Kidney (tissue), 14 donors: ENCODE data around the gene PPTC7. TPM values are rescaled to one million over a fixed set of nuclear protein-coding genes. Genes with fewer than 3 reads are reported as not detected.
"Not testable (repeated sequence)": the region's sequence is repeated elsewhere in the genome, so short reads cannot be mapped to it uniquely, and the experiment has no call there.

Experiments
- DNase-seq, 5 donors: peaks; one replicate each; pipeline ENCODE4 v3.0.0-alpha.2; 2013 to 2020
- FAIRE-seq: peaks from 2 replicates; lab custom pipeline; 2012; peaks lifted over from hg19 to GRCh38; lab: Jason Lieb, UNC
- H3K27ac ChIP-seq, 2 donors: one replicate each; pipeline ENCODE4 v1.7.0; 2013; ENCODE audit warnings: low read depth in 2 of 2, low read length in 2 of 2, inconsistent platforms in 1 of 2
- H3K27me3 ChIP-seq: one replicate; pipeline ENCODE4 v1.7.1; 2013; ENCODE audit warnings: low read length, inconsistent platforms; ENCODE audit not compliant: control insufficient read depth, insufficient read depth
- H3K36me3 ChIP-seq, 3 donors: one replicate each; pipeline versions ENCODE4 v1.7.0 to v1.7.1; 2013; ENCODE audit warnings: low read length in 3 of 3, control low read depth in 1 of 3, inconsistent platforms in 1 of 3; ENCODE audit not compliant: insufficient read depth in 3 of 3, control insufficient read depth in 2 of 3
- H3K4me1 ChIP-seq, 3 donors: one replicate each; pipeline versions ENCODE4 v1.7.0 to v1.7.1; 2013; ENCODE audit warnings: low read length in 3 of 3, inconsistent platforms in 1 of 3, low read depth in 1 of 3; ENCODE audit not compliant: control insufficient read depth in 2 of 3, insufficient read depth in 2 of 3
- H3K4me3 ChIP-seq, 3 donors: one replicate each; pipeline versions ENCODE4 v1.7.0 to v1.8.1; 2013; ENCODE audit warnings: low read length in 3 of 3, control low read depth in 1 of 3, inconsistent platforms in 1 of 3
- H3K9ac ChIP-seq, 3 donors: one replicate each; pipeline versions ENCODE4 v1.7.0 to v1.7.1; 2013; ENCODE audit warnings: low read length in 3 of 3, control low read depth in 1 of 3, inconsistent platforms in 1 of 3
- H3K9me3 ChIP-seq, 3 donors: one replicate each; pipeline versions ENCODE4 v1.7.0 to v1.7.1; 2013; ENCODE audit warnings: low read length in 3 of 3, control low read depth in 1 of 3, inconsistent platforms in 1 of 3; ENCODE audit not compliant: control insufficient read depth in 2 of 3, insufficient read depth in 1 of 3
- intact Hi-C: fragments of 100-400 bp; cut with DNase I; formaldehyde crosslinking; loops from one replicate; pipeline ENCODE4 v1.11.1; 2022
- polyA plus RNA-seq: library from polyadenylated mRNA; stranded (reverse); fragments of 350-450 nt; fragmentation: Illumina TruSeq; extraction: RNeasy Lipid Tissue Mini Kit (QIAGEN cat#74804); gene quantifications from one replicate; pipeline ENCODE4 v1.2.3, GENCODE V29; 2014; ENCODE audit warnings: low read depth, low replicate concordance; ENCODE audit not compliant: insufficient read depth
- total RNA-seq: library from RNA; stranded (reverse); fragmentation: NEBNext Ultra II Directional; extraction: Animal tissue kit (Norgen Biotek cat#: 25700); gene quantifications from one replicate; pipeline ENCODE4 v1.2.1, GENCODE V29; 2021
- TF ChIP-seq, protein P1 (sequence below): IDR thresholded peaks from 3 replicates; pipeline ENCODE4 v1.5.1; 2012; ENCODE audit warnings: mild to moderate bottlenecking, moderate library complexity, borderline replicate concordance; ENCODE audit not compliant: insufficient read depth; ENCODE audit errors: extremely low read depth
- donor health status: control.
- donor health status: control.
- donor health status: control.
- donor health status: control.
- donor health status: control.
- donor health status: DM: yes; HTN: yes; CAD: no.
- donor health status: Normal renal cell carcinoma (clear cell type).

PPTC7 gene
- total and polyA plus RNA-seq, 2 donors from 2014 or later, result 10.0 to 27.9 TPM

GRCh38 chr12:110530511-110530910, 52.6 kb downstream of the PPTC7 start:
- TF ChIP-seq, protein P1, sequence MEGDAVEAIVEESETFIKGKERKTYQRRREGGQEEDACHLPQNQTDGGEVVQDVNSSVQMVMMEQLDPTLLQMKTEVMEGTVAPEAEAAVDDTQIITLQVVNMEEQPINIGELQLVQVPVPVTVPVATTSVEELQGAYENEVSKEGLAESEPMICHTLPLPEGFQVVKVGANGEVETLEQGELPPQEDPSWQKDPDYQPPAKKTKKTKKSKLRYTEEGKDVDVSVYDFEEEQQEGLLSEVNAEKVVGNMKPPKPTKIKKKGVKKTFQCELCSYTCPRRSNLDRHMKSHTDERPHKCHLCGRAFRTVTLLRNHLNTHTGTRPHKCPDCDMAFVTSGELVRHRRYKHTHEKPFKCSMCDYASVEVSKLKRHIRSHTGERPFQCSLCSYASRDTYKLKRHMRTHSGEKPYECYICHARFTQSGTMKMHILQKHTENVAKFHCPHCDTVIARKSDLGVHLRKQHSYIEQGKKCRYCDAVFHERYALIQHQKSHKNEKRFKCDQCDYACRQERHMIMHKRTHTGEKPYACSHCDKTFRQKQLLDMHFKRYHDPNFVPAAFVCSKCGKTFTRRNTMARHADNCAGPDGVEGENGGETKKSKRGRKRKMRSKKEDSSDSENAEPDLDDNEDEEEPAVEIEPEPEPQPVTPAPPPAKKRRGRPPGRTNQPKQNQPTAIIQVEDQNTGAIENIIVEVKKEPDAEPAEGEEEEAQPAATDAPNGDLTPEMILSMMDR, result no peak
- H3K36me3 ChIP-seq, result peaks cover 0 to 7% (median 3%) of the 10 kb centered on the region in 3 donors
- H3K9ac ChIP-seq, result no peak overlapping the region
- H3K27ac ChIP-seq, result no peak overlapping the region
- H3K4me3 ChIP-seq, result no peak overlapping the region
- no peaks in the 10 kb centered on the region for H3K9me3 ChIP-seq
- no peaks in the 10 kb centered on the region for H3K27me3 ChIP-seq
- H3K4me1 ChIP-seq, result peaks cover 0 to 9% (median 5%) of the 10 kb centered on the region in 3 donors
- no peak for DNase-seq
- no peak for FAIRE-seq
- intact Hi-C loops, result no loop called here

DNA sequence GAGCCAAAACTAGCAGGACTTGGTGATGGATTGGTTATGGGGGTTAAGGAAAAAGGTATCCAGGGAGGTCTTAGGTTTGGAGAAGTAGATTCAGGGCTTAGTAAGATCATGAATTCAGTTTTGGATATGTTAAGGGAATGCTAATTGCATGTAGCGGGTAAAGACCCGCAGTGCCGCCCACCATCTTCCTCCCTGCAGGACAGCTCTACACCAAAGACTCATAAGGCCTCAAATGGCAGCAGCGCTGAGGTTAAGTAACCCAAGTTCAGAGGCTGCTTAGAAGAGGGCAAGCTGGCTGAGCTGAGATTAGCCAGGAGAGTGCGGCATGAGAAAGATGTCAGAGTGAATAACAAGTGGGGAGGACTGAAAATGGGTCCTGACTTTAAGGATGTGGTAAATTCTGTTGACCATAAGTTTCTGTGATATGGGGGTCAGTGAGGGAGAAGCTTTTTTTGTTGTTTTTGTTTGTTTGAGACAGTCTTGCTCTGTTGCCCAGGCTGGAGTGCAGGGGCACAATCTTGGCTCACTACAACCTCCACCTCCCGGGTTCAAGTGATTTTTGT, 54.8 kb downstream of the PPTC7 start:
- Histone ChIP-seq H3K9ac (no peak overlapping the region), H3K36me3 (peaks cover 0 to 7% (median 3%) of the 10 kb centered on the region in 3 donors), H3K9me3 (no peaks in the 10 kb centered on the region), H3K27ac (no peak overlapping the region), H3K4me3 (no peak overlapping the region), H3K27me3 (no peaks in the 10 kb centered on the region), H3K4me1 (peaks cover 0 to 9% (median 5%) of the 10 kb centered on the region in 3 donors)
- no peak for FAIRE-seq
- DNase-seq, result no peak
- TF ChIP-seq, protein P1, result no peak
- intact Hi-C loops, result no loop called here

GRCh38 chr12:110520876-110521712, 62.0 kb downstream of the PPTC7 start:
- DNase-seq, H3K36me3 ChIP-seq, H3K27ac ChIP-seq, H3K9me3 ChIP-seq, H3K4me3 ChIP-seq, H3K27me3 ChIP-seq, FAIRE-seq, intact Hi-C loops, H3K4me1 ChIP-seq, H3K9ac ChIP-seq: not testable (repeated sequence)

DNA sequence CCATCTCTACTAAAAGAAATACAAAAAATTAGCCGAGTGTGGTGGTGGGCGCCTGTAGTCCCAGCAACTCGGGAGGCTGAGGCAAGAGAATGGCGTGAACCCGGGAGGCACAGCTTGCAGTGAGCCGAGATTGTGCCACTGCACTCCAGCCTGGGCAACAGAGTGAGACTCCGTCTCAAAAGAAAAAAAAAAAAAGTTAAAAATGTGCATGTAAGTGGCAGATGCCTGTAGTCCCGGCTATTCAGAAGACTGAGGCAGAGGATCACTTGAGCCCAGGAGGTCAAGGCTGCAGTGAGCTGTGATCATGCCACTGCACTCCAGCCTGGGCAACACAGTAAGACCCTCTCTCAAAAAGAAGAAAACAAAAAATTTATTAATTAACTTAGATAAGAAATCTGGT, 65.1 kb downstream of the PPTC7 start:
- H3K9me3 ChIP-seq, H3K4me1 ChIP-seq, H3K36me3 ChIP-seq, H3K27ac ChIP-seq, DNase-seq, H3K27me3 ChIP-seq, H3K9ac ChIP-seq, H3K4me3 ChIP-seq, intact Hi-C loops, FAIRE-seq: not testable (repeated sequence)
